T-helper 1 cell treated with Interleukin-12 subunit alpha and Interleukin-12 subunit beta and Interleukin-4 antibody, amounts not matched to agents 30 μg/mL and 1 μg/mL, for 36 hours (primary cell): ENCODE data around the gene RASGRP1.
A peak's percentile ranks its signal among the peaks of the same experiment; 100 is the strongest.

Experiments used
- H3K27ac Mint-ChIP-seq: one replicate; pipeline ENCODE4 v1.8.0; 2021; ENCODE audit warnings: mild to moderate bottlenecking, mixed read lengths
- H3K27me3 Mint-ChIP-seq: one replicate; pipeline ENCODE4 v1.8.0; 2021; ENCODE audit warnings: low read depth, mixed read lengths
- H3K36me3 Mint-ChIP-seq: one replicate; pipeline ENCODE4 v1.8.0; 2021; ENCODE audit warnings: low read depth, mixed read lengths
- H3K4me1 Mint-ChIP-seq: one replicate; pipeline ENCODE4 v1.8.0; 2021; ENCODE audit warnings: low read depth, mixed read lengths
- H3K4me3 Mint-ChIP-seq: one replicate; pipeline ENCODE4 v1.8.0; 2021; ENCODE audit warnings: mild to moderate bottlenecking, moderate library complexity, mixed read lengths
- H3K9me3 Mint-ChIP-seq: one replicate; pipeline ENCODE4 v1.8.0; 2021; ENCODE audit warnings: mixed read lengths

Gene RASGRP1

DNA sequence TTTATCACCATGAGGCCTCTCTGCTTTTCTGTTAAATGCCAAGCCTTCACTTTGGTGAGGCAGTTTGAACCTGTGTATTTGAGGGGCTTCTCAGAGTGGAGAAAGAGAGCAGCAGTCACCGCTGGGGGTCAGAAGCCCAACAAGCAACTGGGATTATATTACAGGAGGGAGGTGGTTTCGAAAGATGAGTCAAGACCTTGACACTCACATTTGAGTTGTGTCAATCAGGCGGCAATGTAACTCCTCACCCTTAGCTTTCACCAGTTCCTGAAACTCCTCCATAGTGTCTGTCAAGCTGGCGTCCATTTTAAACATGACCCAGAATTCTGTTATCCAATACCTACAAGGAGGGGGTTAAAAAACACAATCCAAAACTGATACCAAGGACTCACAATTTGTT, 46.5 kb downstream of the RASGRP1 start:
- peaks cover 65% of the 10 kb centered on the region for H3K36me3 Mint-ChIP-seq
- no peak overlapping the region for H3K4me3 Mint-ChIP-seq
- H3K27ac Mint-ChIP-seq = no peak overlapping the region
- H3K27me3 Mint-ChIP-seq = no peaks in the 10 kb centered on the region
- peaks cover 53% of the 10 kb centered on the region for H3K4me1 Mint-ChIP-seq
- H3K9me3 Mint-ChIP-seq = no peaks in the 10 kb centered on the region

- H3K36me3 Mint-ChIP-seq = peaks cover 65% of the 10 kb centered on the region
- no peak overlapping the region for H3K4me3 Mint-ChIP-seq
- H3K9me3 Mint-ChIP-seq = no peaks in the 10 kb centered on the region
- no peak overlapping the region for H3K27ac Mint-ChIP-seq
- peaks cover 50% of the 10 kb centered on the region for H3K4me1 Mint-ChIP-seq
- H3K27me3 Mint-ChIP-seq = no peaks in the 10 kb centered on the region
These were observed 47.2 kb downstream of the RASGRP1 start for GRCh38 chr15:38517312-38517975.

DNA sequence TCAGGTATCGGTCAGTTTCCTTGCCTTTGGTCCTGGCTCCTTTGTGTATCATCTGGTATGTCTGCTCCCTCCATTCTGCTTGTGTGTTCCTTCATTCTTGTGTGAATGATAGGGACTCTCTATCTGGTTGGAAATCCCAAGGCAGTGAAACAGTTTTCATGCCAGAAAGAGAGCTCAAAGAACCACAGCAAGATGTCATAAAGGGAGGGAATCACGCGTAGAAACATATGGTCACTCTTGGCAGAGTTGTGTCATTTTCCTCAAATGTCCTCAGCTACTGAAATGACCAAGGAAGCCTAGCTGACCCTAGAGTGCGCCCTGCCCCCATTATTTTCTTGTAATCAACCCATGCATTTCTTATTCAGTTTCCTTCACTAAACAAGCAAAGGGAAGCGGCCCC, 48.0 kb downstream of the RASGRP1 start:
- H3K27ac Mint-ChIP-seq = peak overlapping the region; percentile 26

DNA sequence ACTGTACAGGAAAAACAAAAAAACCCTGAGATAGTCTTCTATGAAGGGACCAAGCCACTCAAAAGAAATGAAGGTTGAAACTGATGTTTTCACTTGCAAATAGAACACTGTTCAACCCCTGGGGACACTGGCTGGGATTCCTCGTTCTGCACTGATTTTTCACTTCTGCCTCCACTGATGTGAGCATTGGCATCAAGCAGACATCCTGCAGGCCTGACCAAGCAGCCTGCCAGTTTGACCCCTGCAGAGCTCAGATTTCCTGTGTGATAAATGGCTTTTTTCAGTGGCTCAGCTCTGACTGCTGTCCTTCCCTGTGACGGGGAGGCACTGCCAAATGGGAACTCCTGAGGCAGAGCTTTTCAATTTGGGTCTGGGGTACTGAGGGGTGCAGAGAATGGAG, 50.0 kb downstream of the RASGRP1 start:
- Mint-ChIP-seq H3K27ac (peak overlapping the region; percentile 83), H3K27me3 (no peaks in the 10 kb centered on the region), H3K4me3 (no peak overlapping the region), H3K9me3 (no peaks in the 10 kb centered on the region), H3K36me3 (peaks cover 73% of the 10 kb centered on the region), H3K4me1 (peaks cover 55% of the 10 kb centered on the region)

More for the DNA sequence above, 48.0 kb downstream of the RASGRP1 start:
- Mint-ChIP-seq H3K4me1 (peaks cover 51% of the 10 kb centered on the region), H3K9me3 (no peaks in the 10 kb centered on the region), H3K4me3 (no peak overlapping the region), H3K27me3 (no peaks in the 10 kb centered on the region), H3K36me3 (peaks cover 66% of the 10 kb centered on the region)

GRCh38 chr15:38512901-38513300, 51.7 kb downstream of the RASGRP1 start:
- Mint-ChIP-seq H3K27ac (no peak overlapping the region), H3K4me3 (no peak overlapping the region), H3K36me3 (peaks cover 74% of the 10 kb centered on the region), H3K4me1 (peaks cover 58% of the 10 kb centered on the region), H3K27me3 (no peaks in the 10 kb centered on the region), H3K9me3 (no peaks in the 10 kb centered on the region)

DNA sequence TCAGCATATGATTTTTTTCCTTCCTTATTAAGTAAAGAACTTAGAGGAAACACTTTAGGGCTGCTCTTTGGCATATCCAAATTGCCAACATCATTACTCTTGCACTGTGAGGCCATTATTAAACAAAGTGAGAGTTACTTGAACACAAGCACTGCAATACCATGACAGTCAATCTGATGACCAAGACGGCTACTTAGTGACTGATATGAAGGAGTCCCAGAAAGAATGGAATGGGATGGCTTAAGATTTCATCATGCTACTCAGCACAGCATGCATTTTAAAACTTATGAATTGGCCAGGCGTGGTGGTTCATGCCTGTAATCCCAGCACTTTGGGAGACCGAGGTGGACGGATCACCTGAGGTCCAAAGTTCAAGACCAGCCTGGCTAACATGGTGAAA, 55.5 kb downstream of the RASGRP1 start:
- peak overlapping the region; percentile 80 for H3K27ac Mint-ChIP-seq
- no peaks in the 10 kb centered on the region for H3K27me3 Mint-ChIP-seq
- peaks cover 78% of the 10 kb centered on the region for H3K36me3 Mint-ChIP-seq
- H3K9me3 Mint-ChIP-seq = no peaks in the 10 kb centered on the region
- H3K4me3 Mint-ChIP-seq = no peak overlapping the region
- peaks cover 53% of the 10 kb centered on the region for H3K4me1 Mint-ChIP-seq

DNA sequence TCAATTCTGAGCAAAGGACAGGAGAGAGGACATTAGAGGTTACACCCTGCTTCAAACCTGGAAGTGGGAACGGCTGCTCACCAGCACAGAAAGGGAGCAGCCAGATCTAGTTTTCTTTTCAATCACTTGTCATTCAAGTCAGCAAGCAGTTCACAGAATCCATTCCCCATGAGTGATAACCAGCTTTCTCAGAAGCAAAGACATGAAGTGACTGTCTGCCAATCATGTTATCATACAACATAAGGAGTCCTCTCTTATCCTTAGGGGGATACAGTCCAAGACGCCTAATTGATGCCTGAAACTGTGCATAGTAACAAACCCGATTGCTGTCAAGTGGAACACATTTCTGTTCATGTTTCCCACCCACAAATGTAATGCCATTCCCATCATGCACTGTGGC, 56.0 kb downstream of the RASGRP1 start:
- Mint-ChIP-seq H3K4me1 (peaks cover 51% of the 10 kb centered on the region), H3K27ac (peak overlapping the region; percentile 80), H3K9me3 (no peaks in the 10 kb centered on the region), H3K36me3 (peaks cover 78% of the 10 kb centered on the region), H3K27me3 (no peaks in the 10 kb centered on the region), H3K4me3 (peak overlapping the region; percentile 18)

DNA sequence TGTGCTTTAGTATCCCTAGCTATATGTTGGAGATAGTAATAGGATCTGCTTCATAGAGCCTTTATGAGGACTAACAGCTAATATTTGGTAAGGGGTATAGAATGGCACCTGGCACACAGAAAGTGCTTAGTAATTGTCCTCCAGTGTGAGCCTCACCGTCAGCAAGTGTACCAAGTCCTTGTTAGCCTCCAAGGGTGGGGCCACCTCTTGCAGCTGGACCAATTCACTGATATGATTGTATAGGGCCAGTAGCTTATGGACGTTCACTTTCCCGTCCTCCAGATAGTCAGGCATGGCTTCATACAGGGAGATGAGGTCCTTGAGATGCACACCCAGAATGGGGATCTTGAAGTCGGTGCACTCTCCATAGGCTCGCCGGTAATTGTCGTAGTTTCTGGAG, 57.0 kb downstream of the RASGRP1 start:
- H3K36me3 Mint-ChIP-seq = peaks cover 80% of the 10 kb centered on the region
- H3K4me3 Mint-ChIP-seq = no peak overlapping the region
- H3K4me1 Mint-ChIP-seq = peaks cover 46% of the 10 kb centered on the region
- no peaks in the 10 kb centered on the region for H3K27me3 Mint-ChIP-seq
- H3K27ac Mint-ChIP-seq = peak overlapping the region; percentile 36
- no peaks in the 10 kb centered on the region for H3K9me3 Mint-ChIP-seq

GRCh38 chr15:38506997-38507396, 57.6 kb downstream of the RASGRP1 start:
- H3K27me3 Mint-ChIP-seq = no peaks in the 10 kb centered on the region
- peak overlapping the region; percentile 36 for H3K27ac Mint-ChIP-seq
- no peak overlapping the region for H3K4me3 Mint-ChIP-seq
- H3K36me3 Mint-ChIP-seq = peaks cover 82% of the 10 kb centered on the region
- no peaks in the 10 kb centered on the region for H3K9me3 Mint-ChIP-seq
- H3K4me1 Mint-ChIP-seq = peaks cover 43% of the 10 kb centered on the region

- Mint-ChIP-seq H3K36me3 (peaks cover 84% of the 10 kb centered on the region), H3K4me1 (peaks cover 29% of the 10 kb centered on the region), H3K4me3 (no peak overlapping the region), H3K9me3 (peaks cover 11% of the 10 kb centered on the region), H3K27ac (peak overlapping the region; percentile 55), H3K27me3 (no peaks in the 10 kb centered on the region)
These were observed 59.7 kb downstream of the RASGRP1 start for GRCh38 chr15:38504680-38505467.

GRCh38 chr15:38503496-38503895, 61.1 kb downstream of the RASGRP1 start:
- Mint-ChIP-seq H3K27ac (no peak overlapping the region), H3K9me3 (peaks cover 13% of the 10 kb centered on the region), H3K36me3 (peaks cover 91% of the 10 kb centered on the region), H3K4me3 (no peak overlapping the region), H3K4me1 (peaks cover 29% of the 10 kb centered on the region), H3K27me3 (no peaks in the 10 kb centered on the region)

DNA sequence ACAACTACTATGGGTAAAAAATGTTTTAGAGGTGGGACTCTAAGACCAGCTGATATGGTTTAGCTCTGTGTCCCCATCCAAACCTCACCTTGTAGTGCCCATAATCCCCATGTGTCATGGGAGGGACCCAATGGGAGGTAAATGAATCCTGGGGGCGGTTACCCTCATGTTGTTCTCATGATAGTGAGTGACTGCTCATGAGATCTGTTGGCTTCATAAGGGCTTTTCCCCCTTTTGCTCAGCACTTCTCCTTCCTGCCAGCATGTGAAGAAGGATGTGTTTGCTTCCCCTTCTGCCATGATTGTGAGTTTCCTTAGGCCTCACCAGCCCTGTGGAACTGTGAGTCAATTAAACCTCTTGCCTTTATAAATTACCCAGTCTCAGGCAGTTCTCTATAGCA, 65.0 kb downstream of the RASGRP1 start:
- Mint-ChIP-seq H3K4me3 (no peak overlapping the region), H3K27me3 (no peaks in the 10 kb centered on the region), H3K9me3 (peaks cover 13% of the 10 kb centered on the region), H3K36me3 (peaks cover 84% of the 10 kb centered on the region), H3K27ac (peak overlapping the region; percentile 68), H3K4me1 (peaks cover 27% of the 10 kb centered on the region)

GRCh38 chr15:38496151-38496550, 68.5 kb downstream of the RASGRP1 start:
- Mint-ChIP-seq H3K4me3 (no peak overlapping the region), H3K9me3 (peaks cover 8% of the 10 kb centered on the region), H3K27me3 (no peaks in the 10 kb centered on the region), H3K36me3 (peaks cover 70% of the 10 kb centered on the region), H3K4me1 (peaks cover 33% of the 10 kb centered on the region), H3K27ac (peak overlapping the region; percentile 60)

GRCh38 chr15:38490242-38490922, 74.2 kb downstream of the RASGRP1 start:
- H3K4me3 Mint-ChIP-seq = no peak overlapping the region
- no peaks in the 10 kb centered on the region for H3K9me3 Mint-ChIP-seq
- H3K36me3 Mint-ChIP-seq = peaks cover 58% of the 10 kb centered on the region
- H3K4me1 Mint-ChIP-seq = peaks cover 27% of the 10 kb centered on the region
- H3K27me3 Mint-ChIP-seq = no peaks in the 10 kb centered on the region
- H3K27ac Mint-ChIP-seq = peak overlapping the region; percentile 41

DNA sequence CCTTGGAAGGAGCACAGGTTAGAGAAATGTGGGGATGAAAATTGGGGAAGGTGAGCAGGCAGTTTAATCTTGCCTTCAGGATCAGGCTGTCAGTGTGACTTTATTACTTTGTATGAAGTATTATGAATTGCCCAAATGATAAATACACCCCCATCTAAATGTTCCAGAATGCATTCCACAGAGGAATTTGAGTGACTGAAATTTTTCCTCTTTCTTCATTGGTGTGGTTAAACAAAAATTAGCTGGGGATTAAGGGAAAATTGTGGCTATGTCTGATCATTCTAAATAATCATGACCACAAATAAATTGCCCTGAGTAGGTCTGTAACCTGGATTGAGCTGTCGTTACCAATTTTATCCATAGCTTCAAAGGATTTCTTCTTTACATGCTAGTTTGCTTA, 77.2 kb downstream of the RASGRP1 start:
- peak overlapping the region; percentile 69 for H3K27ac Mint-ChIP-seq
- no peaks in the 10 kb centered on the region for H3K27me3 Mint-ChIP-seq
- peaks cover 27% of the 10 kb centered on the region for H3K4me1 Mint-ChIP-seq
- peak overlapping the region; percentile 38 for H3K4me3 Mint-ChIP-seq
- H3K36me3 Mint-ChIP-seq = peaks cover 45% of the 10 kb centered on the region
- H3K9me3 Mint-ChIP-seq = no peaks in the 10 kb centered on the region
